ENCODE measurements around the gene NOVA2.

Gene NOVA2

DNA sequence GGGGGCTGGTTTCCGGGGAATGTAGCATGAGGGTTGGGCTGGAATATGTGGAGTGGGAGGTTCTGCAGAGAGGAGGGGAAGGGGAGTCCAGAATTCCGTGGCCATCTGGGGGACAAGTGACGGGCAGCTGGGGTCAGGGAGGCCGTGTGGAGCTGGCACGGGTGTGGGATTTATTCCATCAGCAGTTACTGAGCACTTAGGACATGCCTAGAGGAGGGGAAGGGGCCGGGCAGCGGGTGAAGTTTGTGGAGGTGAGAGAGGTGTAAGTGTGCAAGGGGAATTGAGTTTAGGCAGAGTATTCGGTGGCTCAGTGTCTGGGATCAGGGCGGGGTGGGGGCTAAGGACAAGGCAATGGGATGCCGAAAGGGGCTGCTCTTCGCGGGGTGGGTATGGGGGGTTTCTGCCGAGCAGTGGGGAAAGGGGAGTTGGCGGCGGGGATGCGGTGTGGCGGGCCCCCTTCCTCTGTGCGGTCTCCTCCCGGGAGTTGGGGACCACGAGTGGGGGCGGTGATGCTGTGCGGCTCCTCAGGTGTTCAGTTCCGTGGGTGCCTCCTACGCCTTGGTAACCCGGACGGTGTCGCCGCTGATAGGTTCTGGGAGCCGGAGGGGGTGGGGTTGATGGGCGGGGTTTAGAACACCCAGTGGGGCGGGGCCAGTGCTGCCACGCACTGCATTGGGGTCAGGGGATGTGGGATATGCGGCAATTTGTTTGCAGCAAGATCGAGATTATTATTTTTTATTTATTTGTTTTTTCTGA lies 27.0 kb upstream of the NOVA2 start:
- DNase-seq (ENCODE audit: low read depth in 2 of 2): no peak

DNA sequence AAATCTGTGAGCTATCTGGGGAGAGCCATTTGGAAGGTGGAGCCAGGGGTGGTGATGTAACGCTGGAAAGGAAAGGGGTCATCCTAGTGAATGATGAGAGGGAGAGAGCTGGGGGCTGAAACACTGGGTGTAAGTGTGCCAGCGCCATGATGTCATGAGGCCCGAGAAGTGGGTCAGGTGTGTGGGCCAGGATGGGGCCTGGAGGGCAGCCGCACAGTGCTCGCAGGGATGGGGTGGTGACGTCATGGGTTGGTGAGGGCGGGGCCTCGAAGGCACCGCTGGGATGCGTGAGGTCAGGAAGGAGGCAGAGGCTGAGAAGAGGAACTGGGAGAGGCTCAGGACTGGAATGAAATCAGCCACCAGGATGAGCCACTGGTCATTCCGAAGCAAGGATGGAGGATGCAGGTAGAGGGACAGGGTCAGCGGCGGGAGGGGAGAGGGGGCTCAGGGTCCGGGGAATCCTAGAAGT lies 26.0 kb upstream of the NOVA2 start:
- no peak for DNase-seq (ENCODE audit: low read depth in 2 of 2)

DNA sequence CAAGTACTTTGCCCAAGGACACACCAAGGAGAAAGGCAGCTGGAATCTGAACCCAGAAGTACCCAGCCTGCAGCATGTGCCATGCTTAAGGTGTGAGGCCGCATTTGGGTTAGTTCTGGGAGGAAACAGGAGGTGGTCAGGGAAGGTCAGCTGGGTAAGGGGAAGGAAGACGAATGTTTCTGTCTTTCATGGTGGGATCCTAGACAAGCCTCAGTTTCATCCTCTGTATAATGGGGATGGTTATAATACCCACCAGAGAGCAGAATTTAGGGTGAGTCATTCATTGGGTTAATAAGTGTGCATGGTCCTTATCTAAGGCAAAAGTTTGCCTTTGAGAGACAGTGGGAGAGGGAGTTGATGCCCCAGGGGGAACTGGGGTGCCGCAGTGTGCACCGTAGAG lies 25.2 kb upstream of the NOVA2 start:
- no peak for DNase-seq (ENCODE audit: low read depth in 2 of 2)

GRCh38 chr19:45996933-45997332 lies 23.3 kb upstream of the NOVA2 start:
- no peak for DNase-seq (ENCODE audit: low read depth in 2 of 2)

GRCh38 chr19:45995715-45996385 lies 22.2 kb upstream of the NOVA2 start:
- no peak for DNase-seq (ENCODE audit: low read depth in 2 of 2)

GRCh38 chr19:45994998-45995714 lies 21.5 kb upstream of the NOVA2 start, which contains the start of gene CCDC61:
Gene CCDC61, plus strand, starts transcription at chr19:45995467. Its CDS starts 7,552 bp downstream, at chr19:46003019.
- peak; percentile 100 for DNase-seq (ENCODE audit: low read depth in 2 of 2)

- DNase-seq (ENCODE audit: low read depth in 2 of 2): no peak
These were observed 20.9 kb upstream of the NOVA2 start for GRCh38 chr19:45994456-45994997.

DNA sequence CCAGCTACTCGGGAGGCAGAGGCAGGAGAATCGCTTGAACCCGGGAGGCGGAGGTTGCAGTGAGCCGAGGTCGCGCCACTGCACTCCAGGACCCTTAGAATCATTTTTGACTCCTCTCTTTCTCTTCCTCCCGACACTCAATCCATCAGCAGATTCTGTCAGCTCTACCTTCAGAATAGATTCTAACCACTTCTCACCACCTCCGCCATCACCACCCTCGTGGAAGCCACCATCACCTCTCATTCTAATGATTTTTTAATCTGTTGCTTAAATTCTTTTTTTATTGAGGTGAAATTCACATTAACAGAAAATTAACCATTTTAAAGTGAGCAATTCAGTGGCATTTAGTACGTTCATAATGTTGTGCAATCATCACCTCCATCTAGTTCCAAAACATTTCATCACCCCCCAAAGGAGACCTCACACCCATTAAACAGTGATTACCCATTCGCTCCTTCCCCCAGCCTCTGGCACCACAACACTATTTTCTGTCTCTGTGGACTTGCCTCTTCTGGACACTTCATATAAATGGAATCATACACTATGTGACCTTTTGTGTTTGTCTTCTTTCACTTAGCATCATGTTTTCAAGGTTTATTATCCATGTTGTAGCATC lies 16.6 kb upstream of the NOVA2 start:
- no peak for DNase-seq (ENCODE audit: low read depth in 2 of 2)

- no peak for DNase-seq (ENCODE audit: low read depth in 2 of 2)
These were observed 11.7 kb upstream of the NOVA2 start for GRCh38 chr19:45985321-45985720.

GRCh38 chr19:45981350-45981749 lies 7.7 kb upstream of the NOVA2 start:
- DNase-seq (ENCODE audit: low read depth in 2 of 2): no peak

- DNase-seq (ENCODE audit: low read depth in 2 of 2): no peak
These were observed 4.5 kb upstream of the NOVA2 start for GRCh38 chr19:45978156-45978555.

DNA sequence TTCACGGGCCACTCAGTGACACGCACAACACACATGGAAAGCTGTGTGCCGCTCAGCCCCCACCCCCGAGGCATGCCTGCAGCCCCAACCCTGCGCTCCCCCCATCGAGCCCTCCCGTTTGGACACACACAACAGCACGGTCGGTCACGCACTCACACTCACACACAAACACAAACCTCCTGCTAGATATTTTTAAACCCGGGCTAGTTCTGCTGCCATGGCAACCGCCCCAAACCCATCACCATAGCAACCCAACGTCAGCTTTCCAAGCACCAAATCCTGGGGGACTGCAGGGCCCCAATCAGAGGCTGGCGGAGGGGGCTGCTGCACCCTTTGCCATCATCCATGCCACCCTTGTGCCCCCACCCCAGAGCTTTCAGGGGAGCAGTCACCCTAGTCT lies 2.5 kb upstream of the NOVA2 start:
- DNase-seq (ENCODE audit: low read depth in 2 of 2): no peak

- no peak for DNase-seq (ENCODE audit: low read depth in 2 of 2)
These were observed 1.8 kb upstream of the NOVA2 start for GRCh38 chr19:45975306-45976070.

DNA sequence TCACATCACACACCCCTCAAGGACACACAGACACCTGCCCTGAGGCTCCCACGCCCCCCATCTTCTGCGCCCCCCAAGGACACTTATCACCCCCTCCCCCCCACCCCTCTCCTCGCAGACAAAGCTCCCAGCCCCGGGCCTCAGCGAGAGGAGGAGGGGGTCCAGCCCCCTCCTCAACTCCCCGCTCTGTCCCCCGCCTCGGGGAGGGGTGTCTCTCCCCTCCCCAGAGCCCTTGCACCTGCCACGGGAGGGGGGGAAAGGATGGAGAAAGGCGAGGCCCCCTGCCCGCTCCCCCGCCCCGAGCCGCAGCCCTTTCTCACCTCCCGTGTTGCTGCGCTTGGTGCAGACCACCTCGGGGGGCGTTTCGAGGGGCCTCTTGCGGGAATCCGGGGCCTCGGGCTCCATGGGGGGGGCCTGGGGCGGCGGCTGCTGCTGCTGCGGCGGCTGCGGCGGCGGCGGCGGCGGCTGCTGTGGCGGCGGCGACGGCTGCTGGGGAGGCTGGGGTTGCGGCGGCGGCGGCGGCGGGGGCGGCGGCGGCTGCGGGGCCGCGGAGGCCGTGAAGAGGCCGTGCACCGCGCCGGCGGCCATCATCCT lies 621 bp downstream of the NOVA2 start:
- no peak for DNase-seq (ENCODE audit: low read depth in 2 of 2)

DNA sequence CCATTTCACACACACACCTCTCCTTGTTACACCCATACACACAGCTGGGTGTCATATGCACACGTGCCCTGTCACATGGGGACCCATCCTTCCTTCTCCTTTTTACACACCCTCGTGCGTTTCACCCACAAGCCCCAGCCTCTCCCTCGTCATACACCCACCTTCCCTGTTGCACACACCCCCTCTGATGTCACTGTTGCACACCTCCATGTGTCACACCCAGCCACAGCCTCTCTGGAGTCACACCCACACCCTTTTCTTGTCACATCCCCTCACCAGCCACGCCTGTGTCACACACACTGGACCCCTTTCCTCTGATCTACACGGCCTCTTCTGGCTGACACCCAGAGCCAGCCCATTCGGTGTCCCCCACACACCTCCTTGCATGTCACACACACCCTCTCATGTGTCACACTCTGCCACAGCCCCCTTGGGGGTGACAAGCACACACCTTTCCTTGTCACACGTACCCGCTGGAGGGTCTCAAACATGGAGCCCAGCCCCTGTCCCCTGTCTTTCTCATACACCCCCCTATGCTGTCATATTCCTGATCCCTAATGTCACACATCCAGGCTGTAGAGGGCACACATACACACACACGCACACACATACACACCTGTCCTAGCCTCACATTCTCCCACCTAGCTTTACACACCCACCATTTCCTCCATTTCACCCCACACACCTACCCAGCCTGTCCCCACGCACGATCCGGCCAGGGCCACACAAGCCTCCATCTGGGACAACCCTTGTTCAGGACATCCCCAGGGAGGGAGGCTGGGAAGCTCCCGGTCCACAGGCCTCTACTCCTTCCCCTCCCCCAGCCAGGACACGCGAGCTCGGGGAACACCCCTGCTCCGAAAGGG lies 1.4 kb downstream of the NOVA2 start:
- DNase-seq (ENCODE audit: low read depth in 2 of 2): no peak

DNA sequence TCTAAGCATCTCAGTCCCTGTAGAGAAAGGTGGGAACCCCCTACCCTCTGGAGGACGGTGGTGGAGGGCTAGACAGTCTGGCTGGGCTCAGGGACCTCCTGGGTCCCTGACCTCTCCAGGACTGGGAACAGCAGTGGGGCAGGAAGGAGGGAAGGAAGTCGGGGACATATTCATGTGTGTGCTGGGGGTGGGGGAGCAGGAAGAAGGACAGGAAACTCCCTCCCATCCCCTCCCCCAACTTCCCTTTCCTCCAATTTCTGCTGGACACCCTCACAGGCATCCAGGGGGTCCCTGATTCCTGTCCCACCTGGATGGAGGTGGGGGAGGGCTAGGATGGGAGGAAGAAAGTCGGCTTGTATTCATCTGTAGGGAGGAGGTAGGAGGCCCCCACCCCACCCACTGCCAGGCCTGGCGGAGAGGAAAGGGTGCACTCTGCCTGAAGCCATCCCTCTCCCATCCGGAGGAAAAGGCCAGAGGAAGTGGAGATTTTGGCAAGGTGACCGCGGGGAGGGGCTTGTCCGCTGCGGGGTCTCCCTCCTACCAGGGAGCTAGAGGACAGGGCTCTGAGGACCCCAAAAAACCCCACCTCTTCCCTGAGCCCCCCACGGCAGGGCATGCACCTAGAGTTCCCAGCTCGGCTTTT lies 2.3 kb downstream of the NOVA2 start:
- no peak for DNase-seq (ENCODE audit: low read depth in 2 of 2)

DNA sequence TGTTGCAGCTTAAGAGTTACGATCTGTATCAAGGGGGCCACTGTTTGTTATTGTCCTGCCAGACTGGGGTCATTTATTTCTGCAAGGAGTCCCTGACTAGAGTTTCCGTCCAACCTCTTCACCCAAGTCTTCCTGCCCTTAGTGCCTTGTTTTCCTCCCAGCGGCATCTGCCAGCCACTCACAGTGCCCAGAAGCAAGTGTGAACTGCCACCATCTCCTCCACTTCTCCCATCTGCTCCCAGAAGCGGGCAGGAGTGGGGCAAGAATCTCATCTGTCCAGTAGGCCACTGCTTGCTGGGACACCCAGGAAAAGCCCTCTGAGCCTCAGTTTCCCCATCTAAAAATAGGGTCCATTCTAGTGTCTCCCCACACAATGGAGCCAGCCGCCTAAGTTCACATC lies 4.0 kb downstream of the NOVA2 start:
- DNase-seq (ENCODE audit: low read depth in 2 of 2): no peak

GRCh38 chr19:45968626-45969025 lies 5.0 kb downstream of the NOVA2 start:
- DNase-seq (ENCODE audit: low read depth in 2 of 2): no peak

DNA sequence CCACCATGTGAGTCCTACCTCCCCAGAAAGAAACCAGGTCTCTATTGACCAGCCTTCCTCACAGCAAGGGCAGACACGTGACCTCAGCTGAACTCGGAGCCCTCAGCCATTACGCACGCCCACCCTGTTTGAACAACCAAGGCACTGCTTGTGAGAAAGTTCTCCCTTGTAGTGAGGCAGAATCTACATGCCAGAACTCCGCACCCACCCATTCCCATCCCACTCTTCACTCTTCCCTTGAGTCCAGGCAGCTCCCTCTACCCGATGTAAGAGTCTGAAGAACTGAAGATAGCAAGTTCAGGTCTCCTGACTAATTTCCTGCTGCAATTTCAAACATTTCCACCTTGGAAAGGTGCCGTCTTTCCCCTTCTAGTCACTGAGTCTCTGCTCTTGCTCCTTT lies 6.4 kb downstream of the NOVA2 start:
- DNase-seq (ENCODE audit: low read depth in 2 of 2): no peak

Measured in fibroblast of skin of left biceps (primary cell).